ENCODE measurements around the gene HES1.
"Not testable (repeated sequence)": the region's sequence is repeated elsewhere in the genome, so short reads cannot be mapped to it uniquely, and the experiment has no call there.

Gene HES1, protein sequence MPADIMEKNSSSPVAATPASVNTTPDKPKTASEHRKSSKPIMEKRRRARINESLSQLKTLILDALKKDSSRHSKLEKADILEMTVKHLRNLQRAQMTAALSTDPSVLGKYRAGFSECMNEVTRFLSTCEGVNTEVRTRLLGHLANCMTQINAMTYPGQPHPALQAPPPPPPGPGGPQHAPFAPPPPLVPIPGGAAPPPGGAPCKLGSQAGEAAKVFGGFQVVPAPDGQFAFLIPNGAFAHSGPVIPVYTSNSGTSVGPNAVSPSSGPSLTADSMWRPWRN

DNA sequence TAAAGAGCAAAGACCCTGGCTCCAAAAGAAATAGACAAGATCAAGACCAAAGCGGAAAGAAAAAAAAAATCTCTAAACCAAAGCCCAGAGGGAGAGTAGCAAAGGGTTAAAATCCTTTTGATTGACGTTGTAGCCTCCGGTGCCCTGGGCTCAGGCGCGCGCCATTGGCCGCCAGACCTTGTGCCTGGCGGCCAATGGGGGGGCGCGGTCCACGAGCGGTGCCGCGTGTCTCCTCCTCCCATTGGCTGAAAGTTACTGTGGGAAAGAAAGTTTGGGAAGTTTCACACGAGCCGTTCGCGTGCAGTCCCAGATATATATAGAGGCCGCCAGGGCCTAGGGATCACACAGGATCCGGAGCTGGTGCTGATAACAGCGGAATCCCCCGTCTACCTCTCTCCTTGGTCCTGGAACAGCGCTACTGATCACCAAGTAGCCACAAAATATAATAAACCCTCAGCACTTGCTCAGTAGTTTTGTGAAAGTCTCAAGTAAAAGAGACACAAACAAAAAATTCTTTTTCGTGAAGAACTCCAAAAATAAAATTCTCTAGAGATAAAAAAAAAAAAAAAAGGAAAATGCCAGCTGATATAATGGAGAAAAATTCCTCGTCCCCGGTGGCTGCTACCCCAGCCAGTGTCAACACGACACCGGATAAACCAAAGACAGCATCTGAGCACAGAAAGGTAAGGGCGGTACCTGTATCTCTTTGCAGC lies at the start of gene HES1:
TSS of gene HES1 (plus strand) at position 343 of the 713 bp plus-strand sequence. CDS start at position 576, 233 bp downstream.
- DNase-seq (ENCODE audit: low read depth): no peak

DNA sequence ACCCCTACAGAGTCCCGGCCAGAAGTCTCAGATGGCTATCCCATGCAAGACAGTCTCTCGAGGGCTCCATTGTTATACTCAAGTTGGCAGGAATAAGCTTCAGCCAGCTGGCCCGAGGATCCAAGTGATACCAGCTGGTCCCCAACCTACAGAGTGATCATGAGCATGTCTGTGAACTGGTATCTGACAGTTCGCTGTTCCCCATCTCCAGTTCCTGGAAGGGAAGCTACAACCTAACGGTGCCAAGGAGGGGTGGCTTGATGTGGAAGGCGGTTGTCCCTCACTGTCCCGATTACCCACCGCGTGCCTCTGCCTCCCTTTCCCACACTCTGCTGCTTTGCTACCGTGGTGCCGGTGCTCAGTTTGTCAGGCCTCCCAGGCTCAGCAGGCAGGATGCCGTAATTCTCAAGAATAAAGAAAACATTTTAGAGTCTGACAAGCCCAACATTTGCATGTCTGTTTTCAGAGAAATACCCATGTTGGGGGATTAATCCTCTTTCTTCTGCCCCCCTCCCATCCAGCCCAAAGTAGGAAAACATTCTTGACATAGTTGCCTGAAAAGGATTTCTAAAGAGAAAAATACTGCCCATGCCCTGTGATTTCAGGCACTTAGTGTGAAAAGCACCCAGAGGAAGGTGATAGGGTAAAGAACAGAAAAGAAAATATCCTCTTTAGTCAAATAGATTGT lies 49.4 kb upstream of the HES1 start:
- no peak for DNase-seq (ENCODE audit: low read depth)

DNA sequence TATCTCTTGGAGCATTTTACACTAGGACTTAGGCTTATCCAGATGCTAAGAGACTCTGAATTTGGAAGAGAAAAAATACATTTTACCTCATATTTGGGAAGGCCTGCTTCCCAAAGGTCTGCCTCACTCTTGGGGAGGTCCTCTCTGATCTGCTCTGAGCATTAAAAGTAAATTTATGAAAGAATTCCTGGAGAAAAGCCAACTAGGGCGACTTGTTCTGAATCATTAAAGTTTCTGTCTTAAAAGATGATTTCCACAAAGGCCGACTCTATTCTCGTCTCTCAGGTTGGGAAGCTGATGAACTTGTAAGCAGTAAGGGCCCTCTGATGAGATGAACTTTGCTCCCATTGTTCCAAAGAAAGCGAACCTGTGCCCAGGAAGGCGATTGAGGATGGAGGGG lies 48.7 kb upstream of the HES1 start:
- no peak for DNase-seq (ENCODE audit: low read depth)

DNA sequence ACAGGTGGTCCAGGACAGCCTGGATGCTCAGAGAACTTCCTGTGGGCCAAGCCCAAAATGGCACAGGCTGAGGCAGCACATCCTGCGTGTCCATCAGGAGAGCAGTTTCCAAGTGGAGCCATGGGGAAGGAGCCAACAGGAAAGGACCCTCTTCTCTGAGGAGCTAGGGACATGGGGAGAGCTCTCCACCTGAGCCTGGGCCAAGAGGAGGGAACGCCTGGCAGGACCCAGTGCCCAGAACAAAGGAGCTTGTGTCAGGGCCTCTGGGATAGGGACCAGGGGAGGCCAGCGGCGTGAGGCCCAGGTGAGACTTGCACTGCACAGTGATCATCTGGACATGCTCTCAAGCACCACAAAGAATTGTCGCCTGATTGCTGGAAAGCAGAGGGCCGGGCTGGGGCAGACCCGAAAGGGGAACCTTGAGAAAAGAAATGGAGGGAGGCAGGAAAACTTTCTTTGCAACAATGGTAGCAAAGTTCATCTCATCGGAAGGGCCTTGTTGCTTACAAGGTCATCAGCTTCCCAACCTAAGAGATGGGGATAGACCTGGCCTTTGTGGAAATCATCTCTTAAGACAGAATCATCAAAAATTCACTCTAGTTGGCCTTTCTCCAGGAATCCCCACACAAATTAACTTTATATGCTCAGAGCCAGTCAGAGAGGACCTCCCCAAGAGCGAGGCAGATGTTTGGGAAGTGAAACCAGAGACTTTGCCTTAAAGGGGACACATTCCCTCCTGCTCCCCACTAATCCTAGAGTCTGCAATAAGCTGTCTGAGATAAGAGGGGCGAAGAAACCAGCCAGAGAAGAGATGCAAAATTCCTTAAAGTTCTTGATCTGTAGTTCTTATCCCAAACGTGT lies 47.7 kb upstream of the HES1 start:
- DNase-seq (ENCODE audit: low read depth): no peak

DNA sequence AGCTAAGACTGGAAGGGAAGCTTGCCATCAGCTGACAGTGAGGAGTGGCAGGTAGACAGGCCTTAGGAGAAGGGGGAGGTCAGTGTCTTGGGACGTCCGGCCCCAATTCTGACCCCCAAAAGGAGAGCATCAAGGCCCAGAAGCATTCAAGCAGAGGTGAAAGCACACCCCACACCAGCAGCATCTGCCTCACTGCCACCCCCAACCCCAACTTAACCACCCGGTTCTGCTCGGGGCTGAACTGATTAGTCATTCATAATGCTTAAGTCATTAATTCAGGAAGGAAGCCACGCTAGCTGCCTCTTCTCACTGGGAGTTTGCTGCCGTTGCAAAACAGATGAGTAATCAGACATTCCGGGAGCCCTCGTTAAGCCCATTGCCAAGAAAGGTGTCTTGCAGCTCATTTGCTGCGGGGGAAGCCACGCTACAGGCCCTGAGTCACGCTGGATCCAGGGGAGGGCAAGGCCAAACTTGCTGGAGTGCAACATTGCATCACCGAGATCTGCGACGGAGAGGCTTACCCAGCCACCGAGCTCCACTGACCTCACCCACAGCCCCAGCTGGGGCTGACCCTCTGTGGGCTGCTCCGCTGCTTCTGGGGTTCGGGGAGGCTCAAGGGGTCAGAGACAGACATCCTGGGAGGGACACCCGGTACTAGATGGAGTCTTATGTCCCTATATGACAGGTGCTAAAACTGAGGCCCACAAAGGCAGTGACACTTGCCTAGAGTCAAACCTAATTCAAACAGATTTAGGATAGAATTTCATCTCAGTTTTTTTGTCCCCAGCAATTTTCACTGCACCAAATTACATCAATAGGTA lies 46.4 kb upstream of the HES1 start:
- DNase-seq (ENCODE audit: low read depth): no peak

DNA sequence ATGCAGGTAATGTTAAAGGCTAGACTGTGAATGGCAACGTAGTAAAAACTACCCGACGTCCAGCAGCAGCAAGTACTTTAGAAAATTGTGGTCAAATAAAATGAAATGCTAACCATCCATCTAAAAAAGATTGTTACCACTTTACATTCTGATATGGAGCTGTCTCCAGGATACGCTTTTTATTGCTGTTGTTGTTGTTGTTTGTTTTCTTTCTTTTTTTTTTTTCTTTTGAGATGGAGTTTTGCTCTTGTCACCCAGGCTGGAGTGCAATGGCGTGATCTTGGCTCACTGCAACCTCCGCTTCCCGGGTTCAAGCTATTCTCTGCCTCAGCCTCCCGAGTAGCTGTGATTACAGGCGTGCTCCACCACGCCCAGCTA lies 45.8 kb upstream of the HES1 start:
- DNase-seq (ENCODE audit: low read depth): not testable (repeated sequence)

DNA sequence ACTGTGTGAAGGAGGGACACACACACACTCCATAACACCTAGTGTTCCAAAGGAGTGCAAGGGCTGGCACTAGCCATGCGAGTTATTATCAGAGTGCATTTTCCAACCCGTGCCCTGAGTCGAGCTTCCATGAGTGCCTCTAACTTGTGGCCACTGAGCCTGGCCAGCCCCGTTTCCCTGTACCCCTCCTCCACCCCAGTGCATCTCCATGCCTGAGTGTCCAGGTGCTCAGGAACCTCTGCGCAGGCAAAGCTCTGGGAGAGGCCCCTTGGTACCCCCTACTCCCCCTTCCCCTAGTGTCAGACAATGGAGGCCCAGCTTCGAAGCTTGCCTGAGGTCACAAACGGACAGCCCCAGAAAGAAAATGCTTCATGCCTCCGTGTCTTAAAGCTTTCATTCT lies 45.2 kb upstream of the HES1 start:
- no peak for DNase-seq (ENCODE audit: low read depth)

DNA sequence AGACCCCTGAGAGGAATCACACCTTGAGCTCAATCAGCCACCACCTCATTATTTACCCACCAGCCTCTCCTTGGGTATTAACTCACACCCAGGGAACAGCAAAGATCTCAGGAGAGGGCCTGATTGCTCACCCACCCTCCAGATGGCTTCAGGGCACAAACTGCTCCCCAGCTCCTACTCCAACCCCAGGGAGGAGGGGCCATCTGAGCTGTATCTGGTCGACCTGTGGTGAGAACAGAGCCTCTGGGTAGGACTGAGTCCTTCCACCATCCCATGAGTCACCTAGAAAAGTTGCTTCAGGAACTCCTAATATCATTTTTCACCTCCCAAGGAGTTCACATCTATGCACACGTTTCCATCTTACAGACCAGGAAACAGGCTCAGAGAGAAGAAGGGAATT lies 44.8 kb upstream of the HES1 start:
- no peak for DNase-seq (ENCODE audit: low read depth)

DNA sequence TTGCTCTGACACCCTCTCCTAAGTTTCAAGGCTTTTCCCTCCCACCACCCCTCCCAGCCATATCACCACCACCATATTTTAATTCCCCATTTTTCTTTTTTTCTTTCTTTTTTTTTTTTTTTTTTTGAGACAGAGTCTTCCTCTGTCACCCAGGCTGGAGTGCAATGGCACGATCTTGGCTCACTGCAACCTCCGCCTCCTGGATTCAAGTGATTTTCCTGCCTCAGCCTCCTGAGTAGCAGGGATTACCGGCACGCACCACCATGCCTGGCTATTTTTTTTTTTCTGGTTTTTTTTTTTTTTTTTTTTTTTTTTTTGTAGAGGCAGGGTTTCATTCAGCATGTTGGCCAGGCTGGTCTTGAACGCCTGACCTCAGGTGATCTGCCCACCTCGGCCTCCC lies 44.1 kb upstream of the HES1 start:
- not testable (repeated sequence) for DNase-seq (ENCODE audit: low read depth)

DNA sequence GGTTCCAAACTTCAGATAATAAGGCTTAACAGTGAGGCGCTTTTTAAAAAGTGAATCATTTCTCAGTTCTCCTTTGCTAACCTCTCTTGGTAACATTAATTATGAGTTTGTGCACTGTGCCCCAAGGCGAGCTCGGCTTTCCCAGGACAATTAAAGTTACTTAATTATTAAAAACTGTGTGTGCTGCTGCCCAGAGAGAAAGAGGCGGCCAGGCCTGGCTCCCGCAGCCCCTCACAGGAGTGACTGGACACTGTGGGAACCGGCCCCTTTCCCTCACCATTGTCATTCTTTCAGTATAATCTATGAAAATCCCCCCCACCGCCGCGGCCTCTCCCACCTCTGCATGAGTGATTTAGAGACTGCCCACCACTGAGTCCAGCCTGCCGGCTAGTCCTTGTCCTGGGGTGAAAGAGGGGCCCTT lies 43.1 kb upstream of the HES1 start:
- no peak for DNase-seq (ENCODE audit: low read depth)

DNA sequence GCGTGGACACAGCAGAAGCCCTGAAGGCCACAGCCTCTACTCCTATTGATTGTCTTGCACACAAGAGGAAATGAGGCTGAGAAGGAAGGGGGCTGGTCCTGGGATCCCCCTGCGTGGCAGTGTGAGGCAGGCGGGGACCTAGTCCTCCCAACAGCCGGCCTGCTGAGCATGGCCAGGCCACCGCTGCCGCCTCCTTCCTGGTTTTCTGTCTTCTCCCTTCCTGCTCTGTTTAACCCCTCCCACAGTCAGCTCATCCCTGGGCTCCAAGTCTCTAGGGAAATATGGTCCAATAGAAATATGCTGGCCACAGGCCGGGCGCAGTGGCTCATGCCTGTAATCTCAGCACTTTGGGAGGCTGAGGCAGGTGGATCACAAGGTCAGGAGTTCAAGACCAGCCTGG lies 42.1 kb upstream of the HES1 start:
- DNase-seq (ENCODE audit: low read depth): no peak

DNA sequence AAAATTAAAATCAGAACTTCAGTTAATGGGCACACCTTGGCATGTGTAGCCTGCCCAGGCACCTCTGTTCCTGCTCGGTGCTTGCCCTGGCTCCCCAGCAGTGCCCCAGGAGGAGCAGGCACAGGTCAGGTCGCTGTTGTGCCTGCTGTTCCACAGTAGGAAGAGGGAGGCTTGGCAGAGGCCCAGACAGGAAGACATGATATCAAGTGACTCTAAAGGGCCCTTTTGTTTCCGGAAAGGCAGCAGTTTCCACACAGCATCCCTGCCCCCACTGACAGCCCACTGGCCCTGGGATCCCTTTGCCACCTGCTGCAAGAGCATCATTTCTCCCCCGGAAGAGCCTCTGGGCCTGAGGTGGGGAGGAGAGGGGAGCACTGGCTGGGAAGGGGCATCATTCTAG lies 40.5 kb upstream of the HES1 start:
- no peak for DNase-seq (ENCODE audit: low read depth)

DNA sequence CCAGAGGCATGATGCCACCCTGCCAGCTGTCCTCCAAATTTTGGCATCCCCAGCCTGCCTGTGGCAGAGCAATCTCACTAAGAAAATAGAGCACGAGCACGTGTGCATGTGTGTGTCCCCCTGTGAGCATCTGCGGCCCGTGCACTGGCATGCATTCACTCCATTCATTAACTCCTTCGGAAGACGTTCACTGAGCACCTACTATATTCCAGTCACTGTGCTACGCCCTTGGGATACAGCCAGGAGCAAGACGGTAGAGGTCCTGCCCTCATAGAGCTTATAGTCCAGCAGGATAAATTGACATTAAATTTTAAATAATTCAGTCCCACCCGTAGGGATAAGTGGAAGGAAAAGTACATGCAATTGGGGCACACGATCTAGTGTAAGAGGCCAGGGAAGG lies 40.0 kb upstream of the HES1 start:
- DNase-seq (ENCODE audit: low read depth): no peak

DNA sequence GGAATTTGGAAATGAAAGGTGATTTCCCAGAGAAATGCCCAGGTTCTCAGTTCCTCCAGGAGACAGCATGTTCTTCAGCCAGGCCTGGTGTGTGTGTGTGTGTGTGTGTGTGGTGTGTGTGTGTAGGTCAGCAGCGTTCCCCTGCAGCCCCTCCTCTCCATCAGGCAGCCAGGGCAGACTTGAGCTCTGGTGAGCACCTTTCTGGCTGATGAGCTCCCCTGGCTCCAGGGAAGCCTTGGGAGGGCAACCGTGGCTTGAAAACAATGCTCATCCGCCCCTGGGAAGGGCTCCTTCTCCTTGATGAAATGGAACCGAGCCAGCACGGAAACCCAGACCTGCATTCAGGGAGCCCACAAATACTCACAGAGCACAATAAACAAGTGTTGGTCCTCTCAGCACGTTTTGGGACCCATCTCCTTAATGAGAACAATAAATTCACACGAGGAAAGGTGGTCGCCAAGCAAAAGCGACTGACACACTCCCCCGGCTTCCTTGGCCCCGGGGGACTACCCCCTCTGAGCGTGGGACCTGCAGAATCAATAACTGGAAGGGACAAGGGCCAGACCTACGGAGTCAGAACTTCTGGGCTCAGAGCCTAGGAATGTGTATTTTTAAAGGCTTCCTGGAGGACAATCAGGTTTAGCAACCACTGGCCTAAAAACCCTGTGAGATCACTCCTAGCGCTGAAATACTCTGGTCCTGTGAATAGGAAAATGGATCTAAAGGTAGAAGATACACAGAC lies 38.6 kb upstream of the HES1 start:
- DNase-seq (ENCODE audit: low read depth): no peak

DNA sequence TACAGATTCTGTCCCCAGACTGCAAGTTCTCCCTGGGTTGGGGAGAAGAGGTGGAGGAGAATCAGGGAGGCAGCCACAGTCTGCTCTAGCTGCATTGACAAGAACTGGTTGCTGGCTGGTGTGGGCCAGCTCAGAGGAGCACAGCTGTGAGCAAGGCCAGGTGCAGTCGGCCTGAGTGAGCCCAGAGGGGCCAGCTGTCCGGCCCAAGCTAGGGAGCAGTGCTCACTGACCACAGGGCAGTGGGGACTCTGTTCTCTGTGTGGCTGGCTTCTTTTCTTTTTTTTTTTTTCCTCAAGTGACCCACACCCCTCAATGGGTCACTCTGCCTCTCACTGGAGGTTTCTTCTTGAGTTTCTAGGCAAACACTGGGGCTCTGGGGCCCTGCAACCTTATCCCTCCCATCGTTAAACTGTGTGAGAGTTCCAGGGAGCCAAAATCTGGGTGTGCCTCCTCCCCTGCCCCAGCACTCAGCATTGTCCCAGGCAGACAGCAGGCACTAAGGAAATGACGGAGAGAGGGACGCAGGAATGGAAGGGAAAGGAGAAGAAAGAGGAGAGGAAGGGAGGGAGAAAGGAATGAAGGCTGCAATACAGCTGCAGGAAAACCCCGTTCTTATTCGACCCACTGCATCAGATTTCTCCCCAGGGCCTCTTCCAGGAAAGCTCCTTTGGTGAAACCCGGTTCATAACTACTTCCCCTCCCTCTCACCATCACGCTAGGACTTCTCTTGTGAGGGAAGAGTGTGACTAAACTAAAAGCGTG lies 37.7 kb upstream of the HES1 start:
- DNase-seq (ENCODE audit: low read depth): no peak

DNA sequence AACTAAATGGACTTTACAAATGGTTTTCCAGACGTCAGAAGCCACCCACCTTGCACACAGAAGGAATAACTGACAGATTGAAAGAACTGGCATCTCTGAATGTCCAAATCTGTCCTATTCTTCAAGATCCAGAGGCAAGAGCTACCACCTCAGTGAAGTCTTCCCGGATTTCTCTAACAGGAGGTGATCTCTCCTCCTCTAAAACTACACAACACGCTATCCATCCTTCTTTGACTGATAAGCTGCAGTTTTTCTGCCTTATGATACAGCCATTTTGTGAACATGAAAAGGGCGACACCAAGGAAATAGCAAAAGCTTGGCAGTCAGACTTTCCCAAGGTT lies 37.1 kb upstream of the HES1 start:
- DNase-seq (ENCODE audit: low read depth): no peak

DNA sequence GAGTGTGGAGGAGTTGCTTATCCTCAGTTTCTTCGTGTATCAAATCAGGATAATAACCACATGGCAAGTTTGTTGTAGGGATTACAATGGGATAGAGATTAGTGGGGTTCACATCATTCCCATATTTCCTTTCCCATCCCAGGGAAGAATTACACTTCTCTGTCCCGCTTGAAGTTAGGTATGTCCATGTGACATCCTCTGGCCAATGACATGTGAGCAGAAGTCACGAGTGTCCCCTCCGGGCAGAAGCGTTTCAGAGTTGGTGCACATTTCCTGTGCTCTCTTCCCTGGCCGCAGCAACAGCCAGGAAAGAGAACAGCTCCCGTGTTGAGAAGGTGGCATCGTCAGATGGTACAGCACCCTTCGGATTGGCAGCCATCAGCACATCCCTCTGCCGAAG lies 36.7 kb upstream of the HES1 start:
- DNase-seq (ENCODE audit: low read depth): no peak

DNA sequence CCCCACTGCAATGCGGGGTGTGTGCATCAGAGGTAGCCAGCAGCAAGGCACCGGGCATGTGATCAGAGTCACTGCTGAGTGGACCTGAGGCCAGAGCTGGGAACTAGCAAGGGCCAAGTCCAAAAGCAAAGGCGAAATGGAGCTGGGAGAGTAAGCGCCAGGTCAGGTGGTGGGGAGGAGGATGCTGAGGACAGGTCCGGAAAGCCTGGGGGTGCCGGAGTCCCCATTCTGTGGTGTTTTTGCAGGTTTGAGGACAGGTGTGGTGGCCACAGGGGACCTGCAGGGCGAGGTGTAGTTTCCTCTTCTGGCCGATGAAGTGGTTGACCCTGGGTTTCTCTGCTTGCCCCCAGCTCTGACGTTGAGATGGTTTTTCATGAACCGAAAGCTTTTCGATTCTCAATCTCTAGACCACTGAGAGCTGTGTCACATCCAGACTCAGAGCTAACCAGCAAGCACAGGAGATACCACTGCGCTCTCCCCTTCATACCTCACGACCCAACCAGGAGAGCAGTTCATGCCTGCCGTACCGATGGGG lies 35.0 kb upstream of the HES1 start:
- DNase-seq (ENCODE audit: low read depth): no peak

DNA sequence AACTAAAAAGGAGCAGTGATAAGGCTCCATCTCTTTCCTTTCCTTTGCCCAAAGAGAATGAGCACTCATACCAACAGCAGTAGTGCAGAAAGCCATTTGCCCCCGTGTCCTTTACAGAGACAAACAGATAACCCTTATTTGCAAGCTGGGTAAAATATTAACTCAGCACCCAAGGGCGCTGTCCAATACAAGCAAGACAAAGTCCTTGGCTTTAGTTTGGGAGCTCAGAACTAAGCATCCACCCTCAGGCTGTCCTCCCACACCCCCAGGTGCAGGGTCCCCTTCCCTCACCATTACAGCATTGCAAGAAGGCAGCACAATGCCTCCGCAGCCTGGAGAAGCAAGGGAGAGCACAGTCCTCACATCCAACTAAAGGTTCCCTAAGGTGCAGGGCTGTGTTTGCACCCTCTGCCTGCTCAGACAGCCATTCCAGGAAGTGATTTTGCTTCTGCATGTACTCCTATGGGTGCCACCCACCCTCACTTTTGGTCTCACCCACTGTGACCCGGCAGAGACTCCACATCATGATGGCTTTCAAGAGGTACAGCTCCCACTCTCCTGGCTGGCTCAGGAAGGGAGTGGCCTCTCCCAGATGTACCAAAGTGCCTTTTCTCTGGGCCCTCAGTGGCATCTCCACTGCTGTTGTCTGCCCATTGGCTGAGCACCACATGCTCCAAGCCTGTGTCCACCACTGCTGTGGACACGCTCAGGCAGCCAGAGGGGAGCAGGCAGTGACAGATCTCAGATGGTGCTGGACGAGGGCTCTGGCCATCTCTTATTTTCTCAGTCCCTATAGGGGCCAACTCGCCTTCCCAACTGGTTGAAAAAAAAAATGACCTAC lies 34.1 kb upstream of the HES1 start:
- no peak for DNase-seq (ENCODE audit: low read depth)

Data from T-helper 22 cell (primary cell).